Peyer's patch (tissue), 4 donors: ENCODE data around the gene RFX1. TPM values are rescaled to one million over a fixed set of nuclear protein-coding genes. Genes with fewer than 3 reads are reported as not detected.
"Not testable (repeated sequence)": the region's sequence is repeated elsewhere in the genome, so short reads cannot be mapped to it uniquely, and the experiment has no call there.

Source experiments
- DNase-seq, 3 donors: peaks; one replicate each; pipeline ENCODE4 v3.0.0-alpha.2; 2017 to 2019
- H3K27ac ChIP-seq, 4 donors: fragments of 200-600 bp; sonication (generic); one replicate each; pipeline ENCODE4 v1.5.1; 2016 to 2019
- H3K27me3 ChIP-seq, 2 donors: fragments of 200-600 bp; sonication (generic); one replicate each; pipeline ENCODE4 v1.5.1; 2019
- H3K36me3 ChIP-seq, 3 donors: fragments of 200-600 bp; sonication (generic); one replicate each; pipeline ENCODE4 v1.5.1; 2016 to 2019
- H3K4me1 ChIP-seq, 4 donors: fragments of 200-600 bp; sonication (generic); one replicate each; pipeline ENCODE4 v1.5.1; 2016 to 2019
- H3K4me3 ChIP-seq, 4 donors: fragments of 200-600 bp; sonication (generic); 1 replicate in 3 of 4; 2 replicates in 1 of 4; pipeline ENCODE4 v1.5.1; 2016 to 2019; ENCODE audit warnings: mild to moderate bottlenecking in 1 of 4
- H3K9me3 ChIP-seq, 4 donors: fragments of 200-600 bp; sonication (generic); one replicate each; pipeline ENCODE4 v1.5.1; 2016 to 2019; ENCODE audit warnings: mild to moderate bottlenecking in 1 of 4
- CTCF ChIP-seq, 6 experiments: fragments of 450-650 bp in 4 of 6; fragments of 200-600 bp in 2 of 6; sonication (generic) in 1 of 6; IDR thresholded peaks; one replicate each; pipeline ENCODE4 v1.5.1; 2017 to 2019; ENCODE audit warnings: antibody characterized with exemption in 6 of 6, mild to moderate bottlenecking in 3 of 6, moderate library complexity in 1 of 6
- POLR2A ChIP-seq, 2 donors: fragments of 450-650 bp; IDR thresholded peaks; one replicate each; pipeline ENCODE4 v1.5.1; 2017; ENCODE audit warnings: antibody characterized with exemption in 2 of 2, mild to moderate bottlenecking in 2 of 2, moderate library complexity in 2 of 2
- total RNA-seq, 4 donors: library from RNA; depleted of rRNA; stranded (reverse); fragments of >200 nt; gene quantifications; one replicate each; pipeline ENCODE4 v1.1.0, GENCODE V29; 2016

The RFX1 gene
- total RNA-seq, 4 donors from 2014 or later = 5.8 to 19.0 (median 9.6) TPM

GRCh38 chr19:13972368-13973155 lies 33.6 kb downstream of the RFX1 start:
- no peak for DNase-seq
- Histone ChIP-seq H3K4me1 (no peaks in the 10 kb centered on the region), H3K27ac (no peak overlapping the region), H3K4me3 (no peak overlapping the region), H3K27me3 (no peaks in the 10 kb centered on the region), H3K36me3 (peaks cover 0 to 64% (median 0%) of the 10 kb centered on the region in 3 donors), H3K9me3 (no peaks in the 10 kb centered on the region)
- TF ChIP-seq POLR2A (IDR thresholded peaks at IDR 0.05) (no peak), CTCF (IDR thresholded peaks at IDR 0.05) (no peak)

GRCh38 chr19:13971868-13972267 lies 34.3 kb downstream of the RFX1 start:
- not testable (repeated sequence) for H3K4me1 ChIP-seq, H3K9me3 ChIP-seq, DNase-seq, H3K27me3 ChIP-seq, H3K27ac ChIP-seq, H3K4me3 ChIP-seq
- peaks cover 0 to 71% (median 0%) of the 10 kb centered on the region in 3 donors for H3K36me3 ChIP-seq

- Histone ChIP-seq H3K9me3 (no peaks in the 10 kb centered on the region), H3K4me1 (no peaks in the 10 kb centered on the region), H3K36me3 (peaks cover 0 to 78% (median 0%) of the 10 kb centered on the region in 3 donors), H3K27me3 (no peaks in the 10 kb centered on the region), H3K27ac (no peak overlapping the region), H3K4me3 (no peak overlapping the region)
- no peak for DNase-seq
- TF ChIP-seq POLR2A (IDR thresholded peaks at IDR 0.05) (no peak), CTCF (IDR thresholded peaks at IDR 0.05) (no peak)
Measured at GRCh38 chr19:13969897-13970296, 36.2 kb downstream of the RFX1 start.

- no peak for DNase-seq
- no peaks in the 10 kb centered on the region for H3K27me3 ChIP-seq
- H3K4me3 ChIP-seq = no peak overlapping the region
- no peak for TF ChIP-seq POLR2A (IDR thresholded peaks at IDR 0.05)
- no peak overlapping the region for H3K27ac ChIP-seq
- H3K9me3 ChIP-seq = no peaks in the 10 kb centered on the region
- H3K4me1 ChIP-seq = no peaks in the 10 kb centered on the region
- H3K36me3 ChIP-seq = peaks cover 0 to 82% (median 0%) of the 10 kb centered on the region in 3 donors
Measured at GRCh38 chr19:13968999-13969398, 37.1 kb downstream of the RFX1 start.

- Histone ChIP-seq H3K9me3 (peaks cover 0 to 2% (median 0%) of the 10 kb centered on the region in 4 donors), H3K36me3 (peaks cover 0 to 87% (median 0%) of the 10 kb centered on the region in 3 donors), H3K27me3 (no peaks in the 10 kb centered on the region), H3K4me3 (no peak overlapping the region), H3K4me1 (no peaks in the 10 kb centered on the region), H3K27ac (no peak overlapping the region)
- TF ChIP-seq POLR2A (IDR thresholded peaks at IDR 0.05) (no peak), CTCF (IDR thresholded peaks at IDR 0.05) (no peak)
- no peak for DNase-seq
Measured at GRCh38 chr19:13968383-13968935, 37.7 kb downstream of the RFX1 start.

GRCh38 chr19:13967206-13967605 lies 38.9 kb downstream of the RFX1 start:
- not testable (repeated sequence) for H3K4me1 ChIP-seq, H3K4me3 ChIP-seq, H3K9me3 ChIP-seq, H3K27ac ChIP-seq, DNase-seq, H3K27me3 ChIP-seq
- H3K36me3 ChIP-seq = peaks cover 0 to 89% (median 0%) of the 10 kb centered on the region in 3 donors

- DNase-seq = no peak
- H3K9me3 ChIP-seq = peaks cover 0 to 2% (median 0%) of the 10 kb centered on the region in 4 donors
- H3K27me3 ChIP-seq = no peaks in the 10 kb centered on the region
- TF ChIP-seq CTCF (IDR thresholded peaks at IDR 0.05) (no peak), POLR2A (IDR thresholded peaks at IDR 0.05) (no peak)
- H3K4me3 ChIP-seq = no peak overlapping the region
- H3K36me3 ChIP-seq = peaks cover 0 to 90% (median 0%) of the 10 kb centered on the region in 3 donors
- H3K4me1 ChIP-seq = no peaks in the 10 kb centered on the region
- H3K27ac ChIP-seq = no peak overlapping the region
Measured at GRCh38 chr19:13966684-13967128, 39.4 kb downstream of the RFX1 start.
